Thyroid gland (tissue), 4 donors: ENCODE results near the gene CDC42EP2. TPM values are rescaled to one million over a fixed set of nuclear protein-coding genes. Genes with fewer than 3 reads are reported as not detected.

ENCODE experiments used
- DNase-seq, 2 donors: peaks; one replicate each; pipeline ENCODE4 v3.0.0-alpha.2; 2019
- H3K27ac ChIP-seq, 3 donors: fragments of 200-600 bp; sonication (generic); 1 replicate in 2 of 3; 2 replicates in 1 of 3; pipeline ENCODE4 v1.5.1; 2016 to 2019; ENCODE audit warnings: mild to moderate bottlenecking in 1 of 3, moderate library complexity in 1 of 3
- H3K27me3 ChIP-seq: fragments of 200-600 bp; sonication (generic); one replicate; pipeline ENCODE4 v1.5.1; 2019
- H3K36me3 ChIP-seq, 2 donors: fragments of 200-600 bp; sonication (generic); one replicate each; pipeline ENCODE4 v1.5.1; 2016 to 2019
- H3K4me1 ChIP-seq, 2 donors: fragments of 200-600 bp; sonication (generic); one replicate each; pipeline ENCODE4 v1.5.1; 2017 to 2019
- H3K4me3 ChIP-seq, 3 donors: fragments of 200-600 bp; sonication (generic); replicated peaks in 1 of 3; 1 replicate in 2 of 3; 2 replicates in 1 of 3; pipeline ENCODE4 v1.5.1; 2016; ENCODE audit warnings: mild to moderate bottlenecking in 1 of 3
- H3K9me3 ChIP-seq: fragments of 200-600 bp; sonication (generic); one replicate; pipeline ENCODE4 v1.5.1; 2017
- CTCF ChIP-seq, 6 experiments: fragments of 200-600 bp in 3 of 6; fragments of 450-650 bp in 3 of 6; sonication (generic) in 3 of 6; IDR thresholded peaks; one replicate each; pipeline ENCODE4 v1.5.1; 2016 to 2019; ENCODE audit warnings: antibody characterized with exemption in 6 of 6, mild to moderate bottlenecking in 2 of 6, inconsistent platforms in 1 of 6, moderate library complexity in 1 of 6
- POLR2A ChIP-seq, 2 donors: fragments of 450-650 bp; IDR thresholded peaks; one replicate each; pipeline ENCODE4 v1.6.1; 2017; ENCODE audit warnings: antibody characterized with exemption in 2 of 2, mild to moderate bottlenecking in 2 of 2, moderate library complexity in 1 of 2
- WGBS, 2 donors: methylation state at CpG; one replicate each; pipeline ENCODE4 v1.1.5; 2017; 5-methylcytosine and 5-hydroxymethylcytosine counted together
- intact Hi-C: fragments of 100-400 bp; cut with DNase I; formaldehyde crosslinking; loops from one replicate; pipeline ENCODE4 v1.15.1; 2023
- total RNA-seq, 4 donors: library from RNA; depleted of rRNA; stranded (reverse); fragments of >200 nt; gene quantifications; one replicate each; pipeline ENCODE4 v1.2.3, GENCODE V29; 2016

The CDC42EP2 gene
- total RNA-seq, 4 donors from 2014 or later: 20.6 to 35.7 (median 25.2) TPM

DNA sequence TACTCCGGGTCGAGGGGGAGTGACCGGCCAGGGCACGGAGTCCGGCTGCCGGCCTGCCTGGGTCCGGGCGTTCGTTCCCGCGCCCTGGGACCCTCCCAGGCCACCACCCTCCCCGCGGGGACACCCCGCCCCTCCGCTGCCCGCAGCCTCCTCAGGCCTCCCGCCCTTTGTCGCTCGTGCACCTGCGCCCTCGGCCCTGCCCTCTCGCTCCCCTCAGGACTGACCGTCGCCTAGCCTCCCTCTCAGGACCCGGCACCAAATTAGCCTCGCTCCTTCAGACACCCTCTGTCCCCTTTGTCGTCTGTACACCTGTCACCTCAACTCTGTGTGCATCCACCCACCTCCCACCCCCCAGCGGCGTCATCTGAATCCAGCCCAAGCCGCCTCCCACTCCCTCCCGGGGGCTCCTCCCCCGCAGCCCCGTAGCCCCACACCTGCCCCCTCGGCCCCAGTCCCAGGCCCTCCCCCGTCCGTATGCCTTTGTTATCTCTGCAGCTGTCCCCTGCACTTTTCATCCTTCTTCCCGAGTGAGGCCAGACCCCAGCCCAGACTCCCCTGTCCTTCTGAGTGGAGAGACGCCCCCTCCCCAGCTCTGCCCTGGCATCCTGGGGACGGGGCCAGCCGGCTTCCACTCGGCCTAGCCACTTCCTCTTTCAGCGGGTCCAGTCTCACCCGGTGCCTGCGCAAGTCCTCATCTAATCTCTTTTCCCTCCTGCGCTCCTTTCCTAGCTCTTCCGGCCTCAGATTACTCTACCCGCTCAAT lies 40.5 kb downstream of the CDC42EP2 start:
- peaks cover 15 to 25% of the 10 kb centered on the region in 2 donors for H3K36me3 ChIP-seq
- peak; percentile 29 to 35 for DNase-seq
- no peaks in the 10 kb centered on the region for H3K27me3 ChIP-seq
- peak overlapping the region; percentile 12 to 82 (median 27) for H3K4me3 ChIP-seq
- no peaks in the 10 kb centered on the region for H3K9me3 ChIP-seq
- no peak overlapping the region for H3K27ac ChIP-seq
- WGBS, 2 donors: 3 to 4% methylated on average over 30 of the region's 47 CpGs
- intact Hi-C loops: no loop called here
- no peak for TF ChIP-seq POLR2A (IDR thresholded peaks at IDR 0.05)
- no peak for TF ChIP-seq CTCF (IDR thresholded peaks at IDR 0.05)
- H3K4me1 ChIP-seq: peaks cover 12 to 19% of the 10 kb centered on the region in 2 donors

GRCh38 chr11:65355776-65356393 lies 41.2 kb downstream of the CDC42EP2 start:
- intact Hi-C loops: no loop called here
- peaks cover 12 to 19% of the 10 kb centered on the region in 2 donors for H3K4me1 ChIP-seq
- peak overlapping the region in 1 of 3 donors; percentile 82 for H3K4me3 ChIP-seq
- peak; percentile 51 for DNase-seq
- no peak for TF ChIP-seq POLR2A (IDR thresholded peaks at IDR 0.05)
- TF ChIP-seq CTCF (IDR thresholded peaks at IDR 0.05): no peak
- H3K27ac ChIP-seq: no peak overlapping the region
- WGBS, 2 donors: 41 to 54% methylated on average over 17 to 34 of the region's 35 CpGs
- H3K36me3 ChIP-seq: peaks cover 15 to 18% of the 10 kb centered on the region in 2 donors
- no peaks in the 10 kb centered on the region for H3K9me3 ChIP-seq
- no peaks in the 10 kb centered on the region for H3K27me3 ChIP-seq

DNA sequence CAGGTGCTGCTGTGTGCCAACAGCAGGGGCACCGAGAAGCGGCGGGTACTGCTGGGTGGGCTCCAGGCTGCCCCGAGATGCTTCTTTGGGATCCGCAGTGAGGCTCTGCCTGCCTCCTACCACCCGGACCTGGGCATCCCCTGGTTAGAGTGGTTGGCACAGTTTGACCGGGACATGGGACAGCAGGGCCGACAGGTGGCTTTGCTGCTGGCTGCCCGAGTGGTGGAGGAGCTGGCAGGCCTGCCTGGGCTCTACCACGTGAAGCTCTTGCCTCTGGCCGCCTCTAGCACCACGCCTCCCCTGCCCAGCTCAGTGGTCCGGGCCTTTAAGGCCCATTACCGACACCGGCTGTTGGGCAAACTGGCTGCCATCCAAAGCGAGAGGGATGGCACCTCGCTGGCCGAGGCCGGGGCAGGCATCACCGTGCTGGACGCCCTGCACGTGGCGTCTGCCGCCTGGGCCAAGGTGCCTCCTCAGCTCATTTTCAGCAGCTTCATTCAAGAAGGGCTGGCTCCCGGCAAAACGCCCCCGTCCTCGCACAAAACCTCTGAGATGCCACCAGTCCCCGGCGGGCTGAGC lies 41.8 kb downstream of the CDC42EP2 start:
- no peak overlapping the region for H3K4me3 ChIP-seq
- H3K4me1 ChIP-seq: peaks cover 12 to 19% of the 10 kb centered on the region in 2 donors
- peak; percentile 20 to 38 for DNase-seq
- H3K27ac ChIP-seq: no peak overlapping the region
- H3K36me3 ChIP-seq: peaks cover 12% of the 10 kb centered on the region in 2 donors
- no peaks in the 10 kb centered on the region for H3K9me3 ChIP-seq
- H3K27me3 ChIP-seq: no peaks in the 10 kb centered on the region
- TF ChIP-seq CTCF (IDR thresholded peaks at IDR 0.05): no peak
- WGBS, 2 donors: 81 to 83% methylated on average over 16 to 20 of the region's 30 CpGs
- intact Hi-C loops: no loop called here

- H3K27me3 ChIP-seq: no peaks in the 10 kb centered on the region
- WGBS, 2 donors: 89 to 94% methylated on average over 8 of the region's 8 CpGs
- no peaks in the 10 kb centered on the region for H3K9me3 ChIP-seq
- peaks cover 14 to 19% of the 10 kb centered on the region in 2 donors for H3K4me1 ChIP-seq
- intact Hi-C loops: no loop called here
- no peak for DNase-seq
- H3K36me3 ChIP-seq: no peaks in the 10 kb centered on the region
- no peak overlapping the region for H3K4me3 ChIP-seq
- no peak overlapping the region for H3K27ac ChIP-seq
- no peak for TF ChIP-seq POLR2A (IDR thresholded peaks at IDR 0.05)
- no peak for TF ChIP-seq CTCF (IDR thresholded peaks at IDR 0.05)
Measured at GRCh38 chr11:65357856-65358356, 43.2 kb downstream of the CDC42EP2 start.
